GM23248 (cell line): ENCODE results near the gene GNL1.
"Not testable (repeated sequence)": the region's sequence is repeated elsewhere in the genome, so short reads cannot be mapped to it uniquely, and the experiment has no call there.

Experiments
- EZH2 ChIP-seq: fragments of 200-600 bp; sonication (generic); IDR thresholded peaks from 2 replicates; pipeline ENCODE4 v1.6.1; 2018; ENCODE audit warnings: antibody characterized with exemption, mild to moderate bottlenecking; ENCODE audit not compliant: insufficient read depth, poor library complexity, severe bottlenecking
- EZH2phosphoT487 ChIP-seq: fragments of 200-600 bp; sonication (generic); IDR thresholded peaks from 2 replicates; pipeline ENCODE4 v1.6.1; 2018; ENCODE audit warnings: antibody characterized with exemption, moderate library complexity, mild to moderate bottlenecking, low read depth; ENCODE audit not compliant: insufficient read depth

DNA sequence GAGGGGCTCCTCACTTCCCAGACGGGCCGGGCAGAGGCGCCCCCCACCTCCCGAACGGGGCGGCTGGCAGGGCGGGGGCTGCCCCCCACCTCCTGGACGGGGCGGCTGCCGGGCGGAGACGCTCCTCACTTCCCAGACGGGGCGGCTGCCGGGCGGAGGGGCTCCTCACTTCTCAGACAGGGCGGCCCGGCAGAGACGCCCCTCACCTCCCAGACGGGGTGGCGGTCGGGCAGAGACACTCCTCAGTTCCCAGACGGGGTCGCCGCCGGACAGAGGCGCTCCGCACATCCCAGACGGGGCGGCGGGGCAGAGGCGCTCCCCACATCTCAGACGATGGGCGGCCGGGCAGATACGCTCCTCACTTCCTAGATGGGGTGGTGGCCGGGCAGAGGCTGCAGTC is 57.6 kb downstream of the GNL1 start:
- not testable (repeated sequence) for TF ChIP-seq EZH2, EZH2phosphoT487
